Testis (tissue), 3 donors: ENCODE results near the gene PEPD. TPM values are rescaled to one million over a fixed set of nuclear protein-coding genes. Genes with fewer than 3 reads are reported as not detected.

Experiments
- DNase-seq: peaks from one replicate; pipeline ENCODE4 v3.0.0-alpha.2; 2019
- H3K27ac ChIP-seq, 2 donors: fragments of 200-600 bp; sonication (generic); one replicate each; pipeline ENCODE4 v1.5.1; 2019
- H3K27me3 ChIP-seq: fragments of 200-600 bp; sonication (generic); one replicate; pipeline ENCODE4 v1.5.1; 2019
- H3K36me3 ChIP-seq: fragments of 200-600 bp; sonication (generic); one replicate; pipeline ENCODE4 v1.5.1; 2017; ENCODE audit warnings: low read depth; ENCODE audit errors: missing control alignments
- H3K4me1 ChIP-seq: fragments of 200-600 bp; sonication (generic); one replicate; pipeline ENCODE4 v1.5.1; 2019
- H3K4me3 ChIP-seq, 2 donors: fragments of 200-600 bp; sonication (generic); one replicate each; pipeline ENCODE4 v1.5.1; 2017 to 2019
- H3K9me3 ChIP-seq: fragments of 200-600 bp; sonication (generic); one replicate; pipeline ENCODE4 v1.5.1; 2017
- CTCF ChIP-seq, 3 experiments: fragments of 450-650 bp in 2 of 3; fragments of 200-600 bp in 1 of 3; sonication (generic) in 1 of 3; IDR thresholded peaks; one replicate each; pipeline ENCODE4 v1.5.1; 2016 to 2019; ENCODE audit warnings: antibody characterized with exemption in 3 of 3, mild to moderate bottlenecking in 2 of 3, moderate library complexity in 1 of 3
- POLR2A ChIP-seq: fragments of 450-650 bp; IDR thresholded peaks from one replicate; pipeline ENCODE4 v1.6.1; 2017; ENCODE audit warnings: antibody characterized with exemption, mild to moderate bottlenecking, moderate library complexity
- WGBS, 2 donors: methylation state at CpG; one replicate each; pipeline ENCODE4 v1.1.5; 2018; 5-methylcytosine and 5-hydroxymethylcytosine counted together
- intact Hi-C: fragments of 100-400 bp; cut with DNase I; formaldehyde crosslinking; loops from one replicate; pipeline ENCODE4 v1.15.1; 2023; ENCODE audit warnings: low total_unique reads
- polyA plus RNA-seq: library from polyadenylated mRNA; stranded (reverse); fragments of 350-450 nt; fragmentation: Illumina TruSeq; extraction: RNeasy Lipid Tissue Mini Kit (QIAGEN cat#74804); gene quantifications from one replicate; pipeline ENCODE4 v1.2.3, GENCODE V29; 2014; ENCODE audit warnings: low read depth, low replicate concordance; ENCODE audit not compliant: insufficient read depth
- total RNA-seq, 2 donors: library from RNA; depleted of rRNA; stranded (reverse); fragments of >200 nt; gene quantifications; one replicate each; pipeline ENCODE4 v1.2.3, GENCODE V29; 2016

PEPD gene
- total and polyA plus RNA-seq, 3 donors from 2014 or later, result 51.1 to 87.9 (median 58.0) TPM

- 89 to 92% methylated on average over 32 of the region's 32 CpGs for WGBS, 2 donors
- Histone ChIP-seq H3K27ac (no peak overlapping the region), H3K4me1 (no peaks in the 10 kb centered on the region), H3K4me3 (no peak overlapping the region), H3K36me3 (no peaks in the 10 kb centered on the region), H3K9me3 (no peaks in the 10 kb centered on the region), H3K27me3 (no peaks in the 10 kb centered on the region)
- TF ChIP-seq CTCF (IDR thresholded peaks at IDR 0.05) (no peak), POLR2A (no peak)
- no peak for DNase-seq
- intact Hi-C loops, result no loop called here
Observed at GRCh38 chr19:33443638-33444561, 77.7 kb downstream of the PEPD start.

GRCh38 chr19:33442706-33443105 lies 78.9 kb downstream of the PEPD start:
- no peaks in the 10 kb centered on the region for H3K36me3 ChIP-seq
- no peaks in the 10 kb centered on the region for H3K9me3 ChIP-seq
- no peak overlapping the region for H3K4me3 ChIP-seq
- no peaks in the 10 kb centered on the region for H3K27me3 ChIP-seq
- intact Hi-C loops, result no loop called here
- TF ChIP-seq POLR2A, result no peak
- no peak for TF ChIP-seq CTCF (IDR thresholded peaks at IDR 0.05)
- WGBS, 2 donors, result 92 to 96% methylated on average over 9 of the region's 9 CpGs
- H3K4me1 ChIP-seq, result no peaks in the 10 kb centered on the region
- no peak overlapping the region for H3K27ac ChIP-seq
- no peak for DNase-seq

GRCh38 chr19:33441828-33442227 lies 79.8 kb downstream of the PEPD start:
- Histone ChIP-seq H3K4me3 (no peak overlapping the region), H3K27ac (no peak overlapping the region), H3K4me1 (no peaks in the 10 kb centered on the region), H3K36me3 (no peaks in the 10 kb centered on the region), H3K9me3 (no peaks in the 10 kb centered on the region), H3K27me3 (no peaks in the 10 kb centered on the region)
- intact Hi-C loops, result no loop called here
- TF ChIP-seq POLR2A, result no peak
- no peak for TF ChIP-seq CTCF (IDR thresholded peaks at IDR 0.05)
- no peak for DNase-seq
- 80 to 93% methylated on average over 1 to 3 of the region's 3 CpGs for WGBS, 2 donors

- Histone ChIP-seq H3K4me3 (no peak overlapping the region), H3K36me3 (no peaks in the 10 kb centered on the region), H3K27ac (no peak overlapping the region), H3K27me3 (no peaks in the 10 kb centered on the region), H3K9me3 (no peaks in the 10 kb centered on the region), H3K4me1 (no peaks in the 10 kb centered on the region)
- WGBS, 2 donors, result 77 to 95% methylated on average over 2 to 11 of the region's 11 CpGs
- DNase-seq, result no peak
- intact Hi-C loops, result no loop called here
- TF ChIP-seq POLR2A (no peak), CTCF (IDR thresholded peaks at IDR 0.05) (no peak)
Observed at GRCh38 chr19:33441277-33441699, 80.3 kb downstream of the PEPD start.

- Histone ChIP-seq H3K4me1 (no peaks in the 10 kb centered on the region), H3K27me3 (no peaks in the 10 kb centered on the region), H3K36me3 (no peaks in the 10 kb centered on the region), H3K4me3 (no peak overlapping the region), H3K9me3 (no peaks in the 10 kb centered on the region), H3K27ac (no peak overlapping the region)
- TF ChIP-seq CTCF (IDR thresholded peaks at IDR 0.05), result no peak
- TF ChIP-seq POLR2A, result no peak
- intact Hi-C loops, result no loop called here
- no peak for DNase-seq
- WGBS, 2 donors, result 96 to 98% methylated on average over 7 of the region's 7 CpGs
Observed at GRCh38 chr19:33440682-33441081, 80.9 kb downstream of the PEPD start.
